BLaER1 treated with 17β-estradiol and CSF1 and Interleukin-3, amounts not matched to agents 10 nM and 100 nM (cell line): ENCODE results near the gene ZMYND10.
"Not testable (repeated sequence)": the region's sequence is repeated elsewhere in the genome, so short reads cannot be mapped to it uniquely, and the experiment has no call there.

ENCODE experiments used
- H3K27ac ChIP-seq, 11 experiments: shearing (Covaris generic); formaldehyde crosslinking; 2 replicates each; pipeline ENCODE4 v1.8.1; 2022
- H3K27me3 ChIP-seq, 11 experiments: shearing (Covaris generic); formaldehyde crosslinking; 2 replicates each; pipeline ENCODE4 v1.8.1; 2022
- H3K36me3 ChIP-seq, 11 experiments: shearing (Covaris generic); formaldehyde crosslinking; 2 replicates each; pipeline ENCODE4 v1.8.1; 2022
- H3K4me1 ChIP-seq, 10 experiments: shearing (Covaris generic); formaldehyde crosslinking; 2 replicates each; pipeline ENCODE4 v1.8.1; 2022
- H3K4me2 ChIP-seq, 11 experiments: shearing (Covaris generic); formaldehyde crosslinking; 2 replicates each; pipeline ENCODE4 v1.8.1; 2022
- H3K4me3 ChIP-seq, 10 experiments: shearing (Covaris generic); formaldehyde crosslinking; 2 replicates each; pipeline ENCODE4 v1.8.1; 2022
- H3K9ac ChIP-seq, 11 experiments: shearing (Covaris generic); formaldehyde crosslinking; 2 replicates each; pipeline ENCODE4 v1.8.1; 2022
- H3K9me3 ChIP-seq, 11 experiments: shearing (Covaris generic); formaldehyde crosslinking; replicated peaks in 1 of 11; 2 replicates each; pipeline ENCODE4 v1.8.1; 2022
- H4K20me1 ChIP-seq, 11 experiments: shearing (Covaris generic); formaldehyde crosslinking; 2 replicates each; pipeline ENCODE4 v1.8.1; 2022
- Cebpa-rat ChIP-seq, 11 experiments: shearing (Covaris generic); IDR thresholded peaks; 2 replicates each; pipeline ENCODE4 v1.8.1; 2022

The ZMYND10 gene

DNA sequence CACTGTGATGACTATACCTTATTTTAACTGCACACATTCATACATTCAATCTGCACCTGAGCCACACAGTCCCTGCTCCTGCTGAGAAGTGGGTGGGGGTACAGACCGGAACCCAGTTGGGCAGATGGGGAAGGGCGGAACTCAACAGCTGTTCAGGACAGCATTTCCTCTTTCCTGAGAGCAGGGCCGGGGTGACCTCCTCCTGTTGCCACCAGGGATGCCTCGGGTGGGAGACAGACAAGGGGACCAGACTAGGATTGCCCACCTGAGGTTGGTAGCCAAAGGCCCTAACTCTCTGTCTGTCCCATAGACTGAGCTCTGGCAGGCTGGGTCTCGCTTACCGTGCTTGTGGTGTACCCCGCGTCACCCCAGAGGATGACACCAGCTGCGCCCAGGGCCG lies 26.9 kb downstream of the ZMYND10 start:
- Histone ChIP-seq H3K9ac (peak overlapping the region; percentile 8 to 99 (median 93); a peak in 16 of 22 replicates), H3K27me3 (no peaks in the 10 kb centered on the region), H3K4me3 (peak overlapping the region in 5 of 10 experiments; percentile 7 to 51 (median 16); a peak in 7 of 20 replicates), H3K4me2 (peak overlapping the region; percentile 90 to 99 (median 97)), H3K36me3 (peaks cover 19 to 60% (median 50%) of the 10 kb centered on the region in 11 experiments; a peak in 19 of 22 replicates), H4K20me1 (peaks cover 0 to 47% (median 41%) of the 10 kb centered on the region in 11 experiments; a peak in 17 of 22 replicates), H3K9me3 (no peaks in the 10 kb centered on the region), H3K4me1 (peaks cover 59 to 65% (median 63%) of the 10 kb centered on the region in 10 experiments), H3K27ac (peak overlapping the region in 5 of 11 experiments; percentile 15 to 35 (median 32); a peak in 4 of 22 replicates)
- no peak for TF ChIP-seq Cebpa-rat (IDR thresholded peaks at IDR 0.05)

DNA sequence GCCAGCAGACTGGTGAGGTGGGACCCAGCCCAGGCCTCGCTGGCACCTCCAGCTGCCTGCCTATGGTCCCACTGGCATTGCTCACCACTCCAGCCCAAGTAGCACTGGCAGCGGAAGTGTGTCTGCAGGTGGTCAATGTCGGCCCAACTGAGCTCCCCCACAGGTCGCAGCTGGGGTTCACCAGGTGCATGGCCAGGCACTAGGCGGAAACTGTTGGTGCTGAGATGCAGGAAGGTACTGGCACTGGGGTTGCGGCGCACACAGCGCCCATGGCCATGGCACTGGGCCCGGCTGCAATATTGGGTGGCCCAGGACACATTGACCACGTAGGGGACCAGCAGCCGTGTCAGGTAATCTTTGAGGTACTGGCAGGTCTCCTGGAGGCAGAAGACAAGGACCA lies 27.4 kb downstream of the ZMYND10 start:
- H3K4me3 ChIP-seq = peak overlapping the region in 5 of 10 experiments; percentile 7 to 51 (median 26); a peak in 6 of 20 replicates
- H3K4me1 ChIP-seq = peaks cover 55 to 61% (median 58%) of the 10 kb centered on the region in 10 experiments
- peaks cover 0 to 47% (median 41%) of the 10 kb centered on the region in 11 experiments; a peak in 17 of 22 replicates for H4K20me1 ChIP-seq
- H3K36me3 ChIP-seq = peaks cover 19 to 60% (median 50%) of the 10 kb centered on the region in 11 experiments; a peak in 19 of 22 replicates
- peak overlapping the region in 4 of 11 experiments; percentile 15 to 35 (median 28); a peak in 6 of 22 replicates for H3K27ac ChIP-seq
- H3K4me2 ChIP-seq = peak overlapping the region; percentile 90 to 99 (median 97)
- TF ChIP-seq Cebpa-rat (IDR thresholded peaks at IDR 0.05) = no peak
- H3K27me3 ChIP-seq = no peaks in the 10 kb centered on the region
- H3K9me3 ChIP-seq = no peaks in the 10 kb centered on the region
- H3K9ac ChIP-seq = peak overlapping the region; percentile 8 to 99 (median 93); a peak in 13 of 22 replicates

DNA sequence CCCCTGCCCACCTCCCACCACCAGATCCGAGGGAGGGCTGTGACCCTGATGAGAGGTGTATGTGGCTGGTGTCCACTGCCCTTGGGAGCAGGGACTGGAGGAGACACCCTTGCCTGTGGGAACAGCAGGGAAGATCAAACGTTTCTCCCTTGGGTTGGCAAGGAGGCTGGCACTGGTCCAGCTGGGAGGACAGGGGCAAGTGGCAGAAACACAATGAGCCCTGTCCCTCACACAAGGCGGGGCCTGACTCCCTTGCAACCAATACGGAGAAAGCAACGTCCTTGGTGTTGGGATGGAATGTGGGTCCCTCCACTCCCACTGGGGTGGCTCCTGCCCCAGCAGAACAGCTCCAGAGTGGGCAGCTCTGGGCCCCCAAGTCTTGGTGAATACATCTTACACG lies 28.2 kb downstream of the ZMYND10 start:
- H3K27me3 ChIP-seq = no peaks in the 10 kb centered on the region
- H3K9ac ChIP-seq = peak overlapping the region in 9 of 11 experiments; percentile 0 to 98 (median 44); a peak in 15 of 22 replicates
- H3K27ac ChIP-seq = peak overlapping the region in 3 of 11 experiments; percentile 9 to 32 (median 28); a peak in 3 of 22 replicates
- H3K4me2 ChIP-seq = peak overlapping the region; percentile 90 to 99 (median 97); a peak in 21 of 22 replicates
- TF ChIP-seq Cebpa-rat (IDR thresholded peaks at IDR 0.05) = no peak
- no peak overlapping the region for H3K4me3 ChIP-seq
- H4K20me1 ChIP-seq = peaks cover 0 to 47% (median 41%) of the 10 kb centered on the region in 11 experiments; a peak in 17 of 22 replicates
- no peaks in the 10 kb centered on the region for H3K9me3 ChIP-seq
- H3K36me3 ChIP-seq = peaks cover 19 to 60% (median 50%) of the 10 kb centered on the region in 11 experiments; a peak in 19 of 22 replicates
- peaks cover 46 to 52% (median 50%) of the 10 kb centered on the region in 10 experiments for H3K4me1 ChIP-seq

DNA sequence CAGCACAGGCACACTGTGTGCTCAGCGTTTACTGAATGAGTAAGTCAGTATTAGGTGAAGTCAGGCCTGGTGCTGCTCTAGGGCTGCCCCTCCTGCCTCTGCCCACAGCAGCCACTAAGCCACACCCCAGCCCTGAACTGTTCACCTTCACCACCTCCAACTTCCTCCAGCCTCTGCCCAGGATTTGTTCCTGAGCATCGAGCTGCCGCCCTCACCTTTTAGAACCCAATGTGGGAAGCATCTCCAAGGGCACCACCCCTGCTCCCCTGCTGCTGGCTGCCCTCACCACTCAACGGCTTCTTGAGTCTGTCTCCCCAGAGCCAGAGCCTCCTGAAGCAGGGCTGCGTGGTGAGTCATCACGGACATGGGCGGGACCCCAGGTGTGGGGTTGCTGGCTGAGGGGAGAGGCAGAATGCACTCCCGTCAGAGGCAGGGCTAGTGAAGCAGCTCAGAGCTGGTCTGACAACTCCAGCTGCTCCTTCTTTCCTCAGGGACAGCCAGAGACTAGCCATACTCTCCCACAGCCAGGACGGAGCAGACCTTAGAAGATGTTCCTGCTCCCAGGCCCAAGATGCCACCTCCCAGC lies 28.8 kb downstream of the ZMYND10 start:
- Histone ChIP-seq H3K4me1 (peaks cover 41 to 47% (median 44%) of the 10 kb centered on the region in 10 experiments), H3K27me3 (no peaks in the 10 kb centered on the region), H4K20me1 (peaks cover 0 to 47% (median 41%) of the 10 kb centered on the region in 11 experiments; a peak in 17 of 22 replicates), H3K4me2 (peak overlapping the region; percentile 90 to 99 (median 97); a peak in 15 of 22 replicates), H3K9me3 (no peaks in the 10 kb centered on the region; a peak in 1 of 22 replicates), H3K36me3 (peaks cover 19 to 60% (median 50%) of the 10 kb centered on the region in 11 experiments; a peak in 19 of 22 replicates), H3K27ac (peak overlapping the region in 3 of 11 experiments; percentile 9 to 32 (median 28); a peak in 4 of 22 replicates), H3K4me3 (no peak overlapping the region), H3K9ac (peak overlapping the region in 9 of 11 experiments; percentile 0 to 98 (median 44); a peak in 15 of 22 replicates)
- TF ChIP-seq Cebpa-rat (IDR thresholded peaks at IDR 0.05) = no peak

DNA sequence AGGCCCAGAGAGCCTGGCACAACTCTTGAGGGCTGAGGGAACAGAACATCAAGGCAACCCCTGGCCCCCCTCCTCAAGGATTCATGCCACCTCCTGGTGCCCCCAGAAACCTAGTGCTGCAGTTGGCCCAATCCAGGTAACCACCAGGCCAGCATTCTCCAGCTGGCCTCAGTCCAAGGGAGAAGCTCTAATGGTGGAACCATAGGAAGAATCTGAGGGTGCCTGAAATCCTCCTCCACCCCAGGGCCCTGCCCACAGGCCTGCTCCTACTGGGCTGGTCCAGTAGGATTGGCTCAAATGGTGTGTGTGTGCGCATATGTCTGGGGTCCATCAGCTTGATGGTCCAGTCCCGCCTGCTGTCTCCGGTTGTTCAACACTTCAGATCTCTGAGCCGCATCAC lies 30.7 kb downstream of the ZMYND10 start:
- Histone ChIP-seq H3K9me3 (peaks cover under 1 to 6% (median 4%) of the 10 kb centered on the region in 11 experiments; a peak in 19 of 22 replicates), H3K27ac (no peak overlapping the region), H4K20me1 (peaks cover 0 to 40% (median 35%) of the 10 kb centered on the region in 11 experiments; a peak in 17 of 22 replicates), H3K4me1 (peaks cover 33 to 37% (median 35%) of the 10 kb centered on the region in 10 experiments), H3K4me3 (no peak overlapping the region), H3K4me2 (no peak overlapping the region), H3K9ac (no peak overlapping the region; a peak in 1 of 22 replicates), H3K36me3 (peaks cover 19 to 59% (median 49%) of the 10 kb centered on the region in 11 experiments; a peak in 19 of 22 replicates), H3K27me3 (no peaks in the 10 kb centered on the region)
- TF ChIP-seq Cebpa-rat (IDR thresholded peaks at IDR 0.05) = no peak

DNA sequence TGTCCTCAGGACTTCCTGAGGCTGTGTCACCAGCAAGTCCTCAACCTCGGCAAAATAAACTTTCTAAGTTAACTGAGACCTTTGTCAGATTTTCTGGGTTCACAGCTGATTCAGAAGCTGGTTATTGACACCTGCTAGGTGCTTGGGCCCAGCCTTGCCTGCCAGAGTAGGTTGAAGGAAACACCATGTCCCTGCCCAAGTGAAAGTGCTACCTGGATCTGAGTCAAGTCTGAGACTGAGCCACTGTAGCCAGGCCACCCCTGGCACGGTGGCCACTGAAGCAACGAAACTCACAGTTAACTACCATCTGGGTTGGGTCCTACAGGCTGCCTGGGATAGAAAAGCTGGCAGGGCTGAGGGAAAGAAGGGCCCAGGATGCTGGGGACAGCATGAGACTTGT lies 31.2 kb downstream of the ZMYND10 start:
- peaks cover 19 to 59% (median 49%) of the 10 kb centered on the region in 11 experiments; a peak in 20 of 22 replicates for H3K36me3 ChIP-seq
- H3K4me1 ChIP-seq = peaks cover 28 to 33% (median 30%) of the 10 kb centered on the region in 10 experiments
- no peak overlapping the region for H3K4me2 ChIP-seq
- no peaks in the 10 kb centered on the region for H3K27me3 ChIP-seq
- H3K9me3 ChIP-seq = peaks cover 5 to 10% (median 9%) of the 10 kb centered on the region in 11 experiments
- TF ChIP-seq Cebpa-rat (IDR thresholded peaks at IDR 0.05) = no peak
- peak overlapping the region in 2 of 11 experiments; percentile 2 to 22; a peak in 1 of 22 replicates for H3K9ac ChIP-seq
- H3K4me3 ChIP-seq = no peak overlapping the region
- no peak overlapping the region for H3K27ac ChIP-seq
- peaks cover 0 to 35% (median 31%) of the 10 kb centered on the region in 11 experiments; a peak in 17 of 22 replicates for H4K20me1 ChIP-seq

DNA sequence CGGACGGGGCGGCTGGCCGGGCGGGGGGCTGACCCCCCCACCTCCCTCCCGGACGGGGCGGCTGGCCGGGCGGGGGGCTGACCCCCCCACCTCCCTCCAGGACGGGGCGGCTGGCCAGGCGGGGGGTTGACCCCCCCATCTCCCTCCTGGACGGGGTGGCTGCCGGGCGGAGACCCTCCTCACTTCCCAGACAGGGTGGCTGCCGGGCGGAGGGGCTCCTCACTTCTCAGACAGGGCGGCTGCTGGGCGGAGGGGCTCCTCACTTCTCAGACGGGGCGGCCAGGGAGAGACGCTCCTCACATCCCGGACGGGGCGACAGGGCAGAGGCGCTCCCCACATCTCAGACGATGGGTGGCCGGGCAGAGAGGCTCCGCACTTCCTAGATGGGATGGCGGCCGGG lies 33.5 kb downstream of the ZMYND10 start:
- peaks cover 9 to 55% (median 41%) of the 10 kb centered on the region in 11 experiments; a peak in 20 of 22 replicates for H3K36me3 ChIP-seq
- H3K9me3 ChIP-seq = peaks cover 28 to 33% (median 32%) of the 10 kb centered on the region in 11 experiments
- peaks cover 0 to 15% (median 10%) of the 10 kb centered on the region in 11 experiments; a peak in 17 of 22 replicates for H4K20me1 ChIP-seq
- H3K4me2 ChIP-seq, H3K4me3 ChIP-seq, H3K27me3 ChIP-seq, H3K9ac ChIP-seq, H3K27ac ChIP-seq, H3K4me1 ChIP-seq: not testable (repeated sequence)

DNA sequence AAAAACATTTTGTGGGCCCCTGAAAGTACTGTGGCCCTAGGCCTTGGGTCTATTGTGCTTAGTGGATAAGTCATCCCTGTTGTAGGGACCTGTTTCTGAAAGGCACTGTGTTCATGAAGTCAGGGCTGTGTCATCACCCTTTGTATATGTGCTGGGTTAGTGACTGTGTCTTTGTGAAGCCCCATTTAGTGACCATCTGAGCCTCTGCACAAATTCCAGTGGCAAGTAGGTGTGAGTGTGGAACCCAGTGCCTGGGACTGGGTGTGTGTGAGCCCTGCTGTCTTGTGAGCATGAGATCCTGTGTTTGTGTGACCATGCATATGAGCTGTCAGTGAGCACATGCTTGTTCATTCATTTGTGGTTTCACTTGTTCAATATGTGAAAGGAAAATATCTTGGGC lies 40.9 kb downstream of the ZMYND10 start:
- H3K27me3 ChIP-seq = no peaks in the 10 kb centered on the region
- no peak overlapping the region for H3K9ac ChIP-seq
- no peaks in the 10 kb centered on the region for H4K20me1 ChIP-seq
- H3K4me1 ChIP-seq = peaks cover 10 to 25% (median 13%) of the 10 kb centered on the region in 10 experiments
- TF ChIP-seq Cebpa-rat (IDR thresholded peaks at IDR 0.05) = no peak
- H3K4me3 ChIP-seq = no peak overlapping the region
- no peak overlapping the region for H3K4me2 ChIP-seq
- peaks cover 0 to 32% (median 19%) of the 10 kb centered on the region in 11 experiments; a peak in 18 of 22 replicates for H3K36me3 ChIP-seq
- no peak overlapping the region for H3K27ac ChIP-seq
- H3K9me3 ChIP-seq = peaks cover 29 to 40% (median 37%) of the 10 kb centered on the region in 11 experiments
